BE2C (cell line): ENCODE measurements around the gene NAP1L5.

Experiments used
- DNase-seq: peaks from one replicate; pipeline ENCODE4 v3.0.0-alpha.2; 2020
- H3K27me3 ChIP-seq: fragments of 250-450 bp; sonication (Bioruptor Pico); 2 replicates; pipeline ENCODE4 v1.5.1; 2020; ENCODE audit warnings: mild to moderate bottlenecking
- H3K36me3 ChIP-seq: fragments of 250-450 bp; sonication (Bioruptor Pico); 2 replicates; pipeline ENCODE4 v1.5.1; 2020; ENCODE audit warnings: mild to moderate bottlenecking
- H3K4me1 ChIP-seq: fragments of 250-450 bp; sonication (Bioruptor Pico); 2 replicates; pipeline ENCODE4 v1.5.1; 2020
- H3K4me3 ChIP-seq: 2 replicates; pipeline ENCODE4 v1.5.1; 2011; ENCODE audit warnings: low read depth, low read length
- H3K9me3 ChIP-seq: fragments of 250-450 bp; sonication (Bioruptor Pico); 2 replicates; pipeline ENCODE4 v1.5.1; 2020
- CTCF ChIP-seq: IDR thresholded peaks from 2 replicates; pipeline ENCODE4 v1.5.1; 2012; ENCODE audit warnings: mild to moderate bottlenecking, low read depth, low read length

Gene NAP1L5

GRCh38 chr4:88734403-88734949, 36.8 kb upstream of the NAP1L5 start:
- TF ChIP-seq CTCF, result no peak
- no peaks in the 10 kb centered on the region for H3K9me3 ChIP-seq
- H3K27me3 ChIP-seq, result no peaks in the 10 kb centered on the region
- H3K4me3 ChIP-seq, result no peak overlapping the region
- H3K36me3 ChIP-seq, result peaks cover 30% of the 10 kb centered on the region
- H3K4me1 ChIP-seq, result peaks cover 7% of the 10 kb centered on the region; the same call in 1 of the 2 replicates
- DNase-seq, result peak; percentile 56

GRCh38 chr4:88732714-88733368, 35.2 kb upstream of the NAP1L5 start:
- Histone ChIP-seq H3K4me1 (peaks cover 7% of the 10 kb centered on the region; the same call in 1 of the 2 replicates), H3K9me3 (no peaks in the 10 kb centered on the region), H3K27me3 (no peaks in the 10 kb centered on the region), H3K36me3 (peaks cover 39% of the 10 kb centered on the region), H3K4me3 (no peak overlapping the region)
- TF ChIP-seq CTCF, result no peak
- DNase-seq, result no peak

GRCh38 chr4:88731381-88731780, 33.8 kb upstream of the NAP1L5 start:
- no peaks in the 10 kb centered on the region for H3K27me3 ChIP-seq
- no peaks in the 10 kb centered on the region for H3K9me3 ChIP-seq
- TF ChIP-seq CTCF, result no peak
- DNase-seq, result no peak
- H3K4me1 ChIP-seq, result peaks cover 7% of the 10 kb centered on the region; the same call in 1 of the 2 replicates
- H3K36me3 ChIP-seq, result peaks cover 49% of the 10 kb centered on the region
- no peak overlapping the region for H3K4me3 ChIP-seq

- DNase-seq, result no peak
- H3K9me3 ChIP-seq, result no peaks in the 10 kb centered on the region
- no peak for TF ChIP-seq CTCF
These were observed 33.2 kb upstream of the NAP1L5 start for GRCh38 chr4:88730811-88731210.

GRCh38 chr4:88729146-88729760, 31.6 kb upstream of the NAP1L5 start:
- Histone ChIP-seq H3K9me3 (no peaks in the 10 kb centered on the region), H3K36me3 (peaks cover 47% of the 10 kb centered on the region), H3K4me3 (no peak overlapping the region), H3K4me1 (peaks cover 3% of the 10 kb centered on the region; the same call in 1 of the 2 replicates), H3K27me3 (no peaks in the 10 kb centered on the region)
- TF ChIP-seq CTCF, result no peak
- DNase-seq, result no peak

More at GRCh38 chr4:88730811-88731210, 33.2 kb upstream of the NAP1L5 start:
- Histone ChIP-seq H3K4me3 (no peak overlapping the region), H3K36me3 (peaks cover 46% of the 10 kb centered on the region), H3K4me1 (peaks cover 7% of the 10 kb centered on the region; the same call in 1 of the 2 replicates), H3K27me3 (no peaks in the 10 kb centered on the region)

DNA sequence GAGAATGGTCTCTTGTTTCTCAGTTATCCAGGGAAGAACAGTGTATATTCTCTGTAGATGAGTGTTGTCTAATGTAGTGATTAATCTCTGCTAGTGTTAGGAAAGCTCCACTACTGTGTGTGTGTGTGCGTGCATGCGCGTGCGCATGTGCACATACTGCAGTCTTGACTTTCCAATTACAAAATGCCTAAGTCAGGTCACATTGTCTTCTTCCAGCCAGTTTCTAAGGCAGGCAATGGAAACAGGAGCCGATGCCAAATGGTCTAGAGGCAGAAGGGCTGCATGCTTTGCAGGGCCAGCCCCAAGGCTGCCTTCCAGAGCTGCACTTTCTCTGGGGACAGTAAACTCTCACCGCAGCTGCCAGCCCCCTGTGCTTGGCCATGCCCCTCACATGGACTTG, 30.5 kb upstream of the NAP1L5 start:
- no peak overlapping the region for H3K4me3 ChIP-seq
- no peak for DNase-seq
- TF ChIP-seq CTCF, result no peak

More for the DNA sequence above, 30.5 kb upstream of the NAP1L5 start:
- Histone ChIP-seq H3K9me3 (no peaks in the 10 kb centered on the region), H3K27me3 (no peaks in the 10 kb centered on the region), H3K4me1 (no peaks in the 10 kb centered on the region), H3K36me3 (peaks cover 47% of the 10 kb centered on the region)
